Upper lobe of left lung (tissue), 4 donors: ENCODE data around the gene MCEMP1.
"Not testable (repeated sequence)": the region's sequence is repeated elsewhere in the genome, so short reads cannot be mapped to it uniquely, and the experiment has no call there.

Experiments
- CTCF ChIP-seq, 6 experiments: fragments of 450-650 bp in 4 of 6; fragments of 200-600 bp in 2 of 6; sonication (generic) in 2 of 6; IDR thresholded peaks; one replicate each; pipeline ENCODE4 v1.5.1; 2016 to 2019; ENCODE audit warnings: antibody characterized with exemption in 6 of 6
- EP300 ChIP-seq, 4 donors: sonication (generic); formaldehyde crosslinking; IDR thresholded peaks; one replicate each; pipeline ENCODE4 v1.5.1; 2017; ENCODE audit warnings: antibody characterized with exemption in 4 of 4, control low read depth in 2 of 4
- POLR2AphosphoS5 ChIP-seq, 2 donors: sonication (generic); formaldehyde crosslinking; IDR thresholded peaks; one replicate each; pipeline ENCODE4 v1.5.1; 2017; ENCODE audit warnings: antibody characterized with exemption in 2 of 2

GRCh38 chr19:7643629-7644549 is 33.0 kb upstream of the MCEMP1 start:
- TF ChIP-seq POLR2AphosphoS5, CTCF, EP300 (IDR thresholded peaks at IDR 0.05): not testable (repeated sequence)
